CD4-positive, alpha-beta T cell treated with Interleukin-2 at 100 ng/mL for 4 hours (primary cell): ENCODE data around the gene GABRR2.

Source experiments
- DNase-seq: peaks from one replicate; pipeline ENCODE4 v3.0.0-alpha.2; 2020; ENCODE audit warnings: low spot score

Gene GABRR2

DNA sequence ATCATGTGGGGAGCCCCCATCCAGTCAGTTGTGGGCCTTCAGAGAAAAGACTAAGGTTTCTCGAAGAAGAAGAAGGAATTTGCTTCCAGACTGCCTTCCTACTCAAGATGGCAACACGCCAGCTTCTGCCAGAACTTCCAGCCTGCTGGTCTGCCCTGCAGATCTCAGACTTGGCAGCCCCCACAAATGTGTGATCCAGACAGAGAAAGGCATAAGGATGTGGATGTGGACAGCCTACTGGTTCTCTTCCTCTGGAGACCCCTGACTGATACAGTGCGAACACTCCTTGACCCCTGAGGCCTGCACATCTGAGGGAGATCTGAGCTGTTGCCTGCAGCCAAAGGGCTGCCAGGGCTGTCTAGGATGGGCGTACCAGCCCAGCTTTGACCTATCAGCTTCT lies 106.5 kb downstream of the GABRR2 start:
- no peak for DNase-seq
